Neural cell (in vitro differentiated cells): ENCODE data around the gene HACE1. TPM values are rescaled to one million over a fixed set of nuclear protein-coding genes. Genes with fewer than 3 reads are reported as not detected.

Experiments
- H2AFZ ChIP-seq: fragments of 200-600, 300-800 bp; sonication (generic), shearing (Covaris generic); 2 replicates; pipeline ENCODE4 v1.6.0; 2014; ENCODE audit warnings: low read depth, mild to moderate bottlenecking, antibody characterized with exemption, low read length, moderate library complexity
- H3F3A ChIP-seq: fragments of 200-600 bp; shearing (Covaris generic); 2 replicates; pipeline ENCODE4 v1.6.1; 2016; ENCODE audit warnings: mild to moderate bottlenecking, moderate library complexity, mixed read lengths, antibody characterized with exemption, low read length; ENCODE audit not compliant: insufficient read depth, poor library complexity, severe bottlenecking
- H3K27ac ChIP-seq: fragments of 200-600, 300-800 bp; sonication (generic), shearing (Covaris generic); 2 replicates; pipeline ENCODE4 v1.5.1; 2014; ENCODE audit warnings: mild to moderate bottlenecking, low read length, moderate library complexity
- H3K27me3 ChIP-seq: fragments of 300-800, 200-600 bp; sonication (generic), shearing (Covaris generic); 2 replicates; pipeline ENCODE4 v1.6.0; 2014; ENCODE audit warnings: mild to moderate bottlenecking, low read depth, low read length, moderate library complexity; ENCODE audit not compliant: insufficient read depth
- H3K36me3 ChIP-seq: fragments of 300-800, 200-600 bp; sonication (generic), shearing (Covaris generic); 2 replicates; pipeline ENCODE4 v1.5.1; 2014; ENCODE audit warnings: mild to moderate bottlenecking, antibody characterized with exemption, low read length, moderate library complexity; ENCODE audit not compliant: insufficient read depth
- H3K4me2 ChIP-seq: fragments of 300-800, 200-600 bp; sonication (generic), shearing (Covaris generic); 2 replicates; pipeline ENCODE4 v1.6.0; 2014; ENCODE audit warnings: mild to moderate bottlenecking, low read length
- H3K4me3 ChIP-seq: fragments of 300-800, 200-600 bp; sonication (generic), shearing (Covaris generic); 2 replicates; pipeline ENCODE4 v1.5.1; 2014; ENCODE audit warnings: mild to moderate bottlenecking, low read length, moderate library complexity
- H3K79me2 ChIP-seq: fragments of 200-600 bp; shearing (Covaris generic); replicated peaks from 2 replicates; pipeline ENCODE4 v1.6.0; 2014; ENCODE audit warnings: mild to moderate bottlenecking, low read length, moderate library complexity; ENCODE audit not compliant: insufficient read depth
- H3K9ac ChIP-seq: fragments of 300-800, 200-600 bp; sonication (generic), shearing (Covaris generic); 2 replicates; pipeline ENCODE4 v1.6.1; 2016; ENCODE audit warnings: mild to moderate bottlenecking, low read length, mixed read lengths
- H3K9me2 ChIP-seq: fragments of 200-600 bp; shearing (Covaris generic); 2 replicates; pipeline ENCODE4 v1.6.1; 2016; ENCODE audit warnings: mild to moderate bottlenecking, low read length, mixed read lengths; ENCODE audit not compliant: insufficient read depth
- H3K9me3 ChIP-seq: fragments of 200-600, 300-800 bp; sonication (generic), shearing (Covaris generic); 2 replicates; pipeline ENCODE4 v1.6.1; 2016; ENCODE audit warnings: mild to moderate bottlenecking, mixed run types, low read length, moderate library complexity, mixed read lengths
- H4K20me1 ChIP-seq: fragments of 200-600 bp; shearing (Covaris generic); 2 replicates; pipeline ENCODE4 v1.6.1; 2016; ENCODE audit warnings: mild to moderate bottlenecking, mixed run types; ENCODE audit not compliant: insufficient read depth
- EZH2 ChIP-seq: fragments of 200-600, 300-800 bp; shearing (Covaris generic), sonication (generic); IDR thresholded peaks from 2 replicates; pipeline ENCODE4 v1.6.1; 2014; ENCODE audit warnings: antibody characterized with exemption, low read length, borderline replicate concordance, mild to moderate bottlenecking; ENCODE audit not compliant: insufficient read depth, poor library complexity, severe bottlenecking
- MXI1 ChIP-seq: fragments of 450-650 bp; conservative IDR thresholded peaks from 2 replicates; pipeline ENCODE4 v1.6.1; 2014; ENCODE audit warnings: antibody characterized with exemption, mild to moderate bottlenecking; ENCODE audit not compliant: poor library complexity, severe bottlenecking
- RAD21 ChIP-seq: fragments of 450-650 bp; conservative IDR thresholded peaks from 2 replicates; pipeline ENCODE4 v1.6.1; 2014; ENCODE audit warnings: antibody characterized with exemption, mild to moderate bottlenecking, moderate library complexity
- SMC3 ChIP-seq: fragments of 450-650 bp; conservative IDR thresholded peaks from 2 replicates; pipeline ENCODE4 v1.6.1; 2014; ENCODE audit warnings: antibody characterized with exemption, mild to moderate bottlenecking, moderate library complexity; ENCODE audit not compliant: poor library complexity
- TAF1 ChIP-seq: IDR thresholded peaks from 2 replicates; pipeline ENCODE4 v1.6.1; 2012; ENCODE audit warnings: low read depth
- polyA plus RNA-seq: library from polyadenylated mRNA; depleted of rRNA; stranded (reverse); fragments of >200 nt; gene quantifications from 2 replicates; pipeline ENCODE4 v1.2.3, GENCODE V29; 2014
- TF ChIP-seq, protein P1 (sequence below): IDR thresholded peaks from 2 replicates; pipeline ENCODE4 v1.6.1; 2012; ENCODE audit warnings: borderline replicate concordance

The HACE1 gene
- polyA plus RNA-seq, 1 donor from 2014 or later, result 70.6 TPM

DNA sequence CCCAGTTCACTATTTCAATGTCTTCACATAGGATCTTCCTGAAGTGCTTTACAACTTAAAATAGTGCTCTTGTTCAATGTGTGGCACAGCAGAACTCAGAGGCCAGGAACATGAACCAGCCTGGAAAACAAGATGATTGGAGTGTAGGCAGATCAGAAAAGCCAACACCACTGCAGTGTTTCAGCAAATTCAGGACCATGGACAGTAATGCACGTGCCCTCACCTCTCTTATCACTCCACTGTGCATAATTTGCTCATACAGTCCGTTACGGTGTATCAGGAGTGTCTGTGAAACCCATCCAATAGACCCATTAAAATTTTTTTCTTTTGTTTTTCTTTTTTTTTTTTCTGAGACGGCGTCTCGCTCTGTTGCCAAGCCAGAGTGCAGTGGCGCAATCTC is 27.6 kb upstream of the HACE1 start:
- no peaks in the 10 kb centered on the region for H3K79me2 ChIP-seq
- no peaks in the 10 kb centered on the region for H3K27me3 ChIP-seq
- H3K27ac ChIP-seq, result no peak overlapping the region
- H3K9me3 ChIP-seq, result no peaks in the 10 kb centered on the region
- H2AFZ ChIP-seq, result no peak overlapping the region
- H3K36me3 ChIP-seq, result no peaks in the 10 kb centered on the region
- H3K4me3 ChIP-seq, result no peak overlapping the region
- no peak overlapping the region for H3K9ac ChIP-seq
- no peaks in the 10 kb centered on the region for H4K20me1 ChIP-seq
- no peak overlapping the region for H3K4me2 ChIP-seq
- H3K9me2 ChIP-seq, result no peaks in the 10 kb centered on the region
- H3F3A ChIP-seq, result no peaks in the 10 kb centered on the region
- TF ChIP-seq, protein P1, sequence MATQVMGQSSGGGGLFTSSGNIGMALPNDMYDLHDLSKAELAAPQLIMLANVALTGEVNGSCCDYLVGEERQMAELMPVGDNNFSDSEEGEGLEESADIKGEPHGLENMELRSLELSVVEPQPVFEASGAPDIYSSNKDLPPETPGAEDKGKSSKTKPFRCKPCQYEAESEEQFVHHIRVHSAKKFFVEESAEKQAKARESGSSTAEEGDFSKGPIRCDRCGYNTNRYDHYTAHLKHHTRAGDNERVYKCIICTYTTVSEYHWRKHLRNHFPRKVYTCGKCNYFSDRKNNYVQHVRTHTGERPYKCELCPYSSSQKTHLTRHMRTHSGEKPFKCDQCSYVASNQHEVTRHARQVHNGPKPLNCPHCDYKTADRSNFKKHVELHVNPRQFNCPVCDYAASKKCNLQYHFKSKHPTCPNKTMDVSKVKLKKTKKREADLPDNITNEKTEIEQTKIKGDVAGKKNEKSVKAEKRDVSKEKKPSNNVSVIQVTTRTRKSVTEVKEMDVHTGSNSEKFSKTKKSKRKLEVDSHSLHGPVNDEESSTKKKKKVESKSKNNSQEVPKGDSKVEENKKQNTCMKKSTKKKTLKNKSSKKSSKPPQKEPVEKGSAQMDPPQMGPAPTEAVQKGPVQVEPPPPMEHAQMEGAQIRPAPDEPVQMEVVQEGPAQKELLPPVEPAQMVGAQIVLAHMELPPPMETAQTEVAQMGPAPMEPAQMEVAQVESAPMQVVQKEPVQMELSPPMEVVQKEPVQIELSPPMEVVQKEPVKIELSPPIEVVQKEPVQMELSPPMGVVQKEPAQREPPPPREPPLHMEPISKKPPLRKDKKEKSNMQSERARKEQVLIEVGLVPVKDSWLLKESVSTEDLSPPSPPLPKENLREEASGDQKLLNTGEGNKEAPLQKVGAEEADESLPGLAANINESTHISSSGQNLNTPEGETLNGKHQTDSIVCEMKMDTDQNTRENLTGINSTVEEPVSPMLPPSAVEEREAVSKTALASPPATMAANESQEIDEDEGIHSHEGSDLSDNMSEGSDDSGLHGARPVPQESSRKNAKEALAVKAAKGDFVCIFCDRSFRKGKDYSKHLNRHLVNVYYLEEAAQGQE, result peak; percentile 27
- no peak for TF ChIP-seq TAF1

DNA sequence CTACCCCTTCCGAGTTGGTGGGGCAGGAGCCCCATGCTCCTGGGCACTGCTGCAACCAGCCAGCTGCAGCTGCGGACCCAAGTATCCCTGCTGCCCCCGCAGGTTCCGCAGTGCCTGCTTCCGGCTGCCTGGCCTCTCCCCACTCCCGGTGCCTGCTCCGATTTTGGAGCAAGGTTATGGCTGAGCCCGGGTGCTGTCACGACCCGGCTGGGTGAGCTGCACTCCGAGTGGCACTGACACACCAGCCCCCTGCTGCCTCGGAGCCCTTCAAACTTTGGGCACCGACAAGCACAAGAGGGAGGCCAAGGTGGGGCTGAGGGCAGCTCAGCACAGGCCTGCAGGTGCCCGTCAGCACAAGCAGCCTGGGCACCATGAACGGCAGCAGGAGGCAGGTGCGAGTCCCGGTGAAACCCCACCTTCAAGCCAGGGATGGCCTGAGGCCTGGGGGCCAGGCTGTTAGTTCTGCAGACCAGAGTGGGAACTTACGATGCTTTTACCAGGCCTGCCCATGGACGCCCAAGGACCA is 25.9 kb upstream of the HACE1 start:
- no peak overlapping the region for H3K4me2 ChIP-seq
- H2AFZ ChIP-seq, result no peak overlapping the region
- H3K79me2 ChIP-seq, result no peaks in the 10 kb centered on the region
- no peaks in the 10 kb centered on the region for H3K36me3 ChIP-seq
- H4K20me1 ChIP-seq, result no peaks in the 10 kb centered on the region
- TF ChIP-seq SMC3 (no peak), MXI1 (no peak), RAD21 (no peak), TAF1 (no peak), EZH2 (no peak)
- TF ChIP-seq, protein P1, result no peak
- H3K27ac ChIP-seq, result no peak overlapping the region
- H3F3A ChIP-seq, result no peaks in the 10 kb centered on the region
- H3K27me3 ChIP-seq, result no peaks in the 10 kb centered on the region
- no peaks in the 10 kb centered on the region for H3K9me3 ChIP-seq
- no peaks in the 10 kb centered on the region for H3K9me2 ChIP-seq
- no peak overlapping the region for H3K9ac ChIP-seq
- no peak overlapping the region for H3K4me3 ChIP-seq
